Testis (tissue), 3 donors: ENCODE results near the gene ISLR. TPM values are rescaled to one million over a fixed set of nuclear protein-coding genes. Genes with fewer than 3 reads are reported as not detected.

ENCODE experiments used
- DNase-seq: peaks from one replicate; pipeline ENCODE4 v3.0.0-alpha.2; 2019
- H3K27ac ChIP-seq, 2 donors: fragments of 200-600 bp; sonication (generic); one replicate each; pipeline ENCODE4 v1.5.1; 2019
- H3K27me3 ChIP-seq: fragments of 200-600 bp; sonication (generic); one replicate; pipeline ENCODE4 v1.5.1; 2019
- H3K36me3 ChIP-seq: fragments of 200-600 bp; sonication (generic); one replicate; pipeline ENCODE4 v1.5.1; 2017; ENCODE audit warnings: low read depth; ENCODE audit errors: missing control alignments
- H3K4me1 ChIP-seq: fragments of 200-600 bp; sonication (generic); one replicate; pipeline ENCODE4 v1.5.1; 2019
- H3K4me3 ChIP-seq, 2 donors: fragments of 200-600 bp; sonication (generic); one replicate each; pipeline ENCODE4 v1.5.1; 2017 to 2019
- H3K9me3 ChIP-seq: fragments of 200-600 bp; sonication (generic); one replicate; pipeline ENCODE4 v1.5.1; 2017
- CTCF ChIP-seq, 3 experiments: fragments of 450-650 bp in 2 of 3; fragments of 200-600 bp in 1 of 3; sonication (generic) in 1 of 3; IDR thresholded peaks; one replicate each; pipeline ENCODE4 v1.5.1; 2016 to 2019; ENCODE audit warnings: antibody characterized with exemption in 3 of 3, mild to moderate bottlenecking in 2 of 3, moderate library complexity in 1 of 3
- POLR2A ChIP-seq: fragments of 450-650 bp; IDR thresholded peaks from one replicate; pipeline ENCODE4 v1.6.1; 2017; ENCODE audit warnings: antibody characterized with exemption, mild to moderate bottlenecking, moderate library complexity
- WGBS, 2 donors: methylation state at CpG; one replicate each; pipeline ENCODE4 v1.1.5; 2018; 5-methylcytosine and 5-hydroxymethylcytosine counted together
- intact Hi-C: fragments of 100-400 bp; cut with DNase I; formaldehyde crosslinking; loops from one replicate; pipeline ENCODE4 v1.15.1; 2023; ENCODE audit warnings: low total_unique reads
- polyA plus RNA-seq: library from polyadenylated mRNA; stranded (reverse); fragments of 350-450 nt; fragmentation: Illumina TruSeq; extraction: RNeasy Lipid Tissue Mini Kit (QIAGEN cat#74804); gene quantifications from one replicate; pipeline ENCODE4 v1.2.3, GENCODE V29; 2014; ENCODE audit warnings: low read depth, low replicate concordance; ENCODE audit not compliant: insufficient read depth
- total RNA-seq, 2 donors: library from RNA; depleted of rRNA; stranded (reverse); fragments of >200 nt; gene quantifications; one replicate each; pipeline ENCODE4 v1.2.3, GENCODE V29; 2016

The ISLR gene
- total and polyA plus RNA-seq, 3 donors from 2014 or later = 24.0 to 73.7 (median 39.5) TPM

GRCh38 chr15:74180881-74181602 is 7.5 kb downstream of the ISLR start:
- WGBS, 2 donors = 93% methylated on average over 10 to 20 of the region's 21 CpGs
- no peak overlapping the region for H3K4me3 ChIP-seq
- H3K4me1 ChIP-seq = peaks cover 26% of the 10 kb centered on the region
- intact Hi-C loops = no loop called here
- H3K36me3 ChIP-seq = no peaks in the 10 kb centered on the region
- H3K27ac ChIP-seq = no peak overlapping the region
- TF ChIP-seq POLR2A = no peak
- no peak for TF ChIP-seq CTCF (IDR thresholded peaks at IDR 0.05)
- DNase-seq = no peak
- H3K27me3 ChIP-seq = no peaks in the 10 kb centered on the region
- no peaks in the 10 kb centered on the region for H3K9me3 ChIP-seq

- Histone ChIP-seq H3K4me1 (peaks cover 17% of the 10 kb centered on the region), H3K27ac (no peak overlapping the region), H3K4me3 (no peak overlapping the region), H3K36me3 (no peaks in the 10 kb centered on the region), H3K27me3 (no peaks in the 10 kb centered on the region), H3K9me3 (no peaks in the 10 kb centered on the region)
- DNase-seq = no peak
- intact Hi-C loops = no loop called here
- 89 to 98% methylated on average over 8 of the region's 8 CpGs for WGBS, 2 donors
- TF ChIP-seq POLR2A = no peak
These were observed 8.6 kb downstream of the ISLR start for GRCh38 chr15:74182131-74182530.

- Histone ChIP-seq H3K9me3 (no peaks in the 10 kb centered on the region), H3K27me3 (no peaks in the 10 kb centered on the region), H3K27ac (no peak overlapping the region), H3K36me3 (no peaks in the 10 kb centered on the region), H3K4me1 (peaks cover 7% of the 10 kb centered on the region), H3K4me3 (no peak overlapping the region)
- no peak for DNase-seq
- TF ChIP-seq POLR2A (no peak), CTCF (IDR thresholded peaks at IDR 0.05) (no peak)
- 81 to 86% methylated on average over 11 to 12 of the region's 12 CpGs for WGBS, 2 donors
- intact Hi-C loops = no loop called here
These were observed 11.1 kb downstream of the ISLR start for GRCh38 chr15:74184582-74185091.

- no peaks in the 10 kb centered on the region for H3K36me3 ChIP-seq
- H3K27me3 ChIP-seq = no peaks in the 10 kb centered on the region
- no peak for TF ChIP-seq CTCF (IDR thresholded peaks at IDR 0.05)
- no peak for TF ChIP-seq POLR2A
- no peak overlapping the region for H3K27ac ChIP-seq
- intact Hi-C loops = no loop called here
- 79 to 90% methylated on average over 7 to 8 of the region's 8 CpGs for WGBS, 2 donors
- no peaks in the 10 kb centered on the region for H3K4me1 ChIP-seq
- H3K9me3 ChIP-seq = no peaks in the 10 kb centered on the region
- H3K4me3 ChIP-seq = no peak overlapping the region
- no peak for DNase-seq
These were observed 12.3 kb downstream of the ISLR start for GRCh38 chr15:74185710-74186348.

GRCh38 chr15:74188216-74188615 is 14.7 kb downstream of the ISLR start:
- H3K4me3 ChIP-seq = no peak overlapping the region
- TF ChIP-seq CTCF (IDR thresholded peaks at IDR 0.05) = no peak
- TF ChIP-seq POLR2A = no peak
- no peak for DNase-seq
- intact Hi-C loops = no loop called here
- 92 to 96% methylated on average over 10 to 11 of the region's 11 CpGs for WGBS, 2 donors
- H3K4me1 ChIP-seq = no peaks in the 10 kb centered on the region
- H3K9me3 ChIP-seq = no peaks in the 10 kb centered on the region
- H3K36me3 ChIP-seq = no peaks in the 10 kb centered on the region
- no peak overlapping the region for H3K27ac ChIP-seq
- no peaks in the 10 kb centered on the region for H3K27me3 ChIP-seq
